K562 (cell line): Measurements from ENCODE around the gene EPB41L1.

ENCODE experiments used
- FOXJ3 ChIP-seq: sonication (generic); formaldehyde crosslinking; IDR thresholded peaks from 2 replicates; pipeline ENCODE4 v1.4.0; 2020; ENCODE audit warnings: mild to moderate bottlenecking, missing genetic modification reagents
- SP1 ChIP-seq: sonication (generic); formaldehyde crosslinking; IDR thresholded peaks from 2 replicates; pipeline ENCODE4 v1.8.1; 2022; ENCODE audit warnings: mild to moderate bottlenecking, missing genetic modification reagents
- SP2 ChIP-seq: IDR thresholded peaks from 2 replicates; pipeline ENCODE4 v1.6.1; 2011; ENCODE audit warnings: mild to moderate bottlenecking, low read depth, low read length, moderate library complexity; ENCODE audit not compliant: poor library complexity, severe bottlenecking; ENCODE audit errors: extremely low read depth
- USF2 ChIP-seq: sonication (generic); formaldehyde crosslinking; IDR thresholded peaks from 2 replicates; pipeline ENCODE4 v1.5.0; 2020; ENCODE audit warnings: missing genetic modification reagents
- TF ChIP-seq, protein P1 (sequence below): fragments of 250-450 bp; sonication (Bioruptor Pico); IDR thresholded peaks from 2 replicates; pipeline ENCODE4 v1.4.0; 2020; ENCODE audit warnings: mild to moderate bottlenecking, moderate library complexity

- TF ChIP-seq FOXJ3 (CRISPR knock-in tag) (no peak), SP2 (no peak), USF2 (CRISPR knock-in tag) (no peak), SP1 (CRISPR knock-in tag) (no peak)
- TF ChIP-seq, protein P1, sequence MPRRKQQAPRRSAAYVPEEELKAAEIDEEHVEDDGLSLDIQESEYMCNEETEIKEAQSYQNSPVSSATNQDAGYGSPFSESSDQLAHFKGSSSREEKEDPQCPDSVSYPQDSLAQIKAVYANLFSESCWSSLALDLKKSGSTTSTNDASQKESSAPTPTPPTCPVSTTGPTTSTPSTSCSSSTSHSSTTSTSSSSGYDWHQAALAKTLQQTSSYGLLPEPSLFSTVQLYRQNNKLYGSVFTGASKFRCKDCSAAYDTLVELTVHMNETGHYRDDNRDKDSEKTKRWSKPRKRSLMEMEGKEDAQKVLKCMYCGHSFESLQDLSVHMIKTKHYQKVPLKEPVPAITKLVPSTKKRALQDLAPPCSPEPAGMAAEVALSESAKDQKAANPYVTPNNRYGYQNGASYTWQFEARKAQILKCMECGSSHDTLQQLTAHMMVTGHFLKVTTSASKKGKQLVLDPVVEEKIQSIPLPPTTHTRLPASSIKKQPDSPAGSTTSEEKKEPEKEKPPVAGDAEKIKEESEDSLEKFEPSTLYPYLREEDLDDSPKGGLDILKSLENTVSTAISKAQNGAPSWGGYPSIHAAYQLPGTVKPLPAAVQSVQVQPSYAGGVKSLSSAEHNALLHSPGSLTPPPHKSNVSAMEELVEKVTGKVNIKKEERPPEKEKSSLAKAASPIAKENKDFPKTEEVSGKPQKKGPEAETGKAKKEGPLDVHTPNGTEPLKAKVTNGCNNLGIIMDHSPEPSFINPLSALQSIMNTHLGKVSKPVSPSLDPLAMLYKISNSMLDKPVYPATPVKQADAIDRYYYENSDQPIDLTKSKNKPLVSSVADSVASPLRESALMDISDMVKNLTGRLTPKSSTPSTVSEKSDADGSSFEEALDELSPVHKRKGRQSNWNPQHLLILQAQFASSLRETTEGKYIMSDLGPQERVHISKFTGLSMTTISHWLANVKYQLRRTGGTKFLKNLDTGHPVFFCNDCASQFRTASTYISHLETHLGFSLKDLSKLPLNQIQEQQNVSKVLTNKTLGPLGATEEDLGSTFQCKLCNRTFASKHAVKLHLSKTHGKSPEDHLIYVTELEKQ (CRISPR knock-in tag) = no peak
Measured at GRCh38 chr20:36214684-36215256, 60.2 kb downstream of the EPB41L1 start.
